WTC11 (cell line): ENCODE data around the gene VAV2. TPM values are rescaled to one million over a fixed set of nuclear protein-coding genes. Genes with fewer than 3 reads are reported as not detected.

Source experiments
- ATAC-seq: fragments of 200-7000 bp; cut with Tn5 transposase; 2 replicates; pipeline ENCODE4 v1.10.0; 2021; ENCODE audit warnings: mild to moderate bottlenecking, moderate library complexity
- CTCF ChIA-PET: fragments of 300-600 bp; sonication (Branson Sonifier 250); formaldehyde crosslinking; loops from one replicate; lab custom pipeline; 2021; ENCODE audit warnings: antibody characterized with exemption; lab: Charles Lee
- POLR2A ChIA-PET: fragments of 350-600 bp; sonication (Branson Sonifier 250); formaldehyde crosslinking; loops from one replicate; lab custom pipeline; 2021; ENCODE audit warnings: antibody characterized with exemption; lab: Charles Lee
- DNase-seq: peaks from one replicate; pipeline ENCODE4 v3.0.0; 2021; ENCODE audit warnings: low spot score
- H3K27ac Mint-ChIP-seq: 2 replicates; pipeline ENCODE4 v1.8.0; 2021; ENCODE audit warnings: mixed read lengths
- H3K27me3 Mint-ChIP-seq: 2 replicates; pipeline ENCODE4 v1.8.0; 2021; ENCODE audit warnings: low read depth, mild to moderate bottlenecking, moderate library complexity, mixed read lengths
- H3K36me3 Mint-ChIP-seq: 2 replicates; pipeline ENCODE4 v1.8.0; 2021; ENCODE audit warnings: mixed read lengths
- H3K4me1 Mint-ChIP-seq: 2 replicates; pipeline ENCODE4 v1.8.0; 2022; ENCODE audit warnings: mixed read lengths
- H3K4me3 Mint-ChIP-seq: 2 replicates; pipeline ENCODE4 v1.8.0; 2021; ENCODE audit warnings: mild to moderate bottlenecking, moderate library complexity, mixed read lengths
- H3K9me3 Mint-ChIP-seq: 2 replicates; pipeline ENCODE4 v1.8.0; 2021; ENCODE audit warnings: mixed read lengths
- CREB1 ChIP-seq: sonication (generic); formaldehyde crosslinking; IDR thresholded peaks from 2 replicates; pipeline ENCODE4 v1.8.0; 2023; ENCODE audit warnings: mild to moderate bottlenecking, missing genetic modification reagents
- E2F1 ChIP-seq: sonication (generic); formaldehyde crosslinking; IDR thresholded peaks from 2 replicates; pipeline ENCODE4 v1.8.0; 2022; ENCODE audit warnings: mild to moderate bottlenecking, missing genetic modification reagents
- ERG ChIP-seq: fragments of 250-450 bp; sonication (Bioruptor Pico); IDR thresholded peaks from 2 replicates; pipeline ENCODE4 v1.8.0; 2021; ENCODE audit warnings: mild to moderate bottlenecking
- FOXK1 ChIP-seq: sonication (generic); formaldehyde crosslinking; IDR thresholded peaks from 2 replicates; pipeline ENCODE4 v1.8.0; 2022; ENCODE audit warnings: mild to moderate bottlenecking, moderate library complexity, missing genetic modification reagents
- HMGA2 ChIP-seq: fragments of 250-450 bp; sonication (Bioruptor Pico); IDR thresholded peaks from 2 replicates; pipeline ENCODE4 v1.4.0; 2021; ENCODE audit warnings: mild to moderate bottlenecking, moderate library complexity
- JAZF1 ChIP-seq: fragments of 250-450 bp; sonication (Bioruptor Pico); IDR thresholded peaks from 2 replicates; pipeline ENCODE4 v1.9.0; 2021; ENCODE audit warnings: moderate library complexity, mild to moderate bottlenecking, inconsistent platforms
- MXD4 ChIP-seq: fragments of 250-450 bp; sonication (Bioruptor Pico); IDR thresholded peaks from 2 replicates; pipeline ENCODE4 v1.8.0; 2021; ENCODE audit warnings: mild to moderate bottlenecking, moderate library complexity, borderline replicate concordance
- NFATC4 ChIP-seq: fragments of 250-450 bp; sonication (Bioruptor Pico); IDR thresholded peaks from 2 replicates; pipeline ENCODE4 v1.9.0; 2021; ENCODE audit warnings: mild to moderate bottlenecking
- PRRX2 ChIP-seq: fragments of 250-450 bp; sonication (Bioruptor Pico); IDR thresholded peaks from 2 replicates; pipeline ENCODE4 v1.8.0; 2021; ENCODE audit warnings: mild to moderate bottlenecking
- RELA ChIP-seq: sonication (generic); formaldehyde crosslinking; IDR thresholded peaks from 2 replicates; pipeline ENCODE4 v1.8.1; 2022; ENCODE audit warnings: missing genetic modification reagents, mild to moderate bottlenecking, borderline replicate concordance
- ZNF219 ChIP-seq: sonication (generic); formaldehyde crosslinking; IDR thresholded peaks from 2 replicates; pipeline ENCODE4 v1.8.0; 2023; ENCODE audit warnings: missing genetic modification reagents, mild to moderate bottlenecking, borderline replicate concordance
- ZNF671 ChIP-seq: fragments of 250-450 bp; sonication (Bioruptor Pico); IDR thresholded peaks from 2 replicates; pipeline ENCODE4 v1.8.0; 2021; ENCODE audit warnings: mild to moderate bottlenecking
- ZSCAN18 ChIP-seq: fragments of 250-450 bp; sonication (Bioruptor Pico); IDR thresholded peaks from 2 replicates; pipeline ENCODE4 v2.1.2; 2022; ENCODE audit warnings: mild to moderate bottlenecking, moderate library complexity
- total RNA-seq: library from RNA; stranded (reverse); gene quantifications from 3 replicates; pipeline ENCODE4 v1.2.3, GENCODE V29; 2021
- TF ChIP-seq, protein P1 (sequence below): sonication (generic); formaldehyde crosslinking; IDR thresholded peaks from 2 replicates; pipeline ENCODE4 v1.8.0; 2022; ENCODE audit warnings: mild to moderate bottlenecking, missing genetic modification reagents

The VAV2 gene
- total RNA-seq, 1 experiment from 2014 or later = 39.7 TPM

- TF ChIP-seq ERG (CRISPR knock-in tag) (no peak), ZNF671 (no peak), MXD4 (CRISPR knock-in tag) (no peak)
Observed at GRCh38 chr9:133913571-133914369, 78.4 kb downstream of the VAV2 start (continued).

DNA sequence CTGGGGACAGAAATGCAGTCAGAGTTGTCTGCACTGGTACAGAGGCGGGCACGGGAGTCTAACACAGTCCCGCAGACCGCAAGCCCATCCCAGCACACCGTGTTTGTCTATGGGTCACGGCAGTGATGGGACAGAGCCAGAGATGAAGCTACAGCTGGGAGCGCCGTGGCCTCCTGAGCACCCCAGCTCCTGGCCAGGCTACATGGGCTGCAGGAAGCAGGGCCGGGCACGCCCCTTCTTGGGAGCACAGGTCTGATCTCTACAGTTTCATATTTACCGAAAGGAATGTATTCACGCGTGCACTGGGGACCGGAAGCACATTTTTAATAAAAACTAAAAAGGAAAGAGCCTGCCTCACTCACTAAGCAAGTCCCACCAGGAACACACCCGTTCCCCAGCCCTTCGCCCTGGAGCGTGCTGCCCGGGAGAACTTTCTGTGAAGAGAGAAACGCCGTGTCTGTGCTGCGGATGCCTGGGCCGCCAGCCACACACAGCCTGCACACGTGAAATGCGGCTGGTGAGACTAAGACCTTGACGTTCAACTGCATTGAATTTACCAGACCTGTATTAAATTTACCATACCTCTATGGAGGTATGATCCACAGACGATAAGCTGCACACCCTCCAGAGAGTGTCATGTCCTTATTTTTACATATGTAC lies 81.1 kb downstream of the VAV2 start:
- POLR2A ChIA-PET = no interaction called here

DNA sequence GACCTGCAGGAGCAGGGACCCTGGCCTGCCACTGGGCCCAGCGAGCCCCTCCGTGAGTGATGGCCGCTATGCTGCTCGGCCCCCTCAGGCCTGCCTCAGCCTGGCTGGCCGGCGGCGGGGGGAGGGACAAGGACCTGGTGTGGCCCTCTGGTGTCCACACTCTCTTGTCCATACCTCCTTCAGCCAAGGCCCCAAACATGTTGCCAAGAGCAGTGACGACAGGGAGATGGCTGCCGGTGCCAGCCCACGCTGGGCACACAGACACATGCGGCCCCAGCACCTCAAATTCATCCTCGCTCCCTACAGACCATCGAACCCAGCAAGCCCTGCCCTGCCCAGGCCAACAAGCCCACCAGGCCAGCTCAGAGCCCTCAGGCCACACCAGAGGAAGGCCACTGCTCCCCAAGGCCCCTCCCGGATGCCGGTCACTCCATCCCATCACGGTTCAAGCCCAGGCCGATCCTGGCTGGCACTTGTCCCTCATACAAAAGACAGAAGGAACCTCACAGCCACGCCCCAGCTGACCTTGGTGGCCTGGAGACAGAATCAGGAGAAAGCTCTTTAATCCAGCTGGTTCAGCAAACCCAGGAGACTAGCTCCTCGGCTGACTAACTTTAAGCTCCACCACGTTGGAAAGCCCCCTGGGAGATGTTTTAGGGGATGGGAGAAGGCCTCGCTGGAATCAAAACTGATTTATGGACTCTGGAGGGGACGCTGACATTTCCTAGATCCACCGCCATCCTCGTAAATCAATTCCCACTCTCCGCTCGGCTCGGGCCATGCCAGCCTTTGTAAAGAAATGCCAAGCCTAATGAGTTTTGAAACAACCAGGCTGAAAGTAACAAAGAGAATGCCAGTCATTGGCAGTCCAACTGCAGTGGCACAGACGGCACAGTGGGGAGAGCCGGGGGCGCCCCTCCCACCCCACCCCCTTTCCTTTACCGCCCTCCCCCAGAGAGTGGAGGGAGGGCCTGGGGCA lies 84.9 kb downstream of the VAV2 start:
- peak overlapping the region; percentile 53; the same call in 1 of the 2 replicates for H3K27ac Mint-ChIP-seq
- H3K4me3 Mint-ChIP-seq = no peak overlapping the region
- H3K36me3 Mint-ChIP-seq = no peaks in the 10 kb centered on the region
- H3K4me1 Mint-ChIP-seq = 0 out of 2 replicates have a peak, but pooled peaks cover 2% of the 10 kb centered on the region
- ChIA-PET POLR2A (no interaction called here), CTCF (interaction anchor here (1.0 to 1.6 kb wide), 2 partner anchors 33 to 86 kb away, joined by 3 to 4 read pairs; no protein-coding TSS in a partner anchor)
- no peak for TF ChIP-seq ZNF219 (CRISPR knock-in tag)
- TF ChIP-seq ZSCAN18 = no peak
- no peaks in the 10 kb centered on the region for H3K9me3 Mint-ChIP-seq
- H3K27me3 Mint-ChIP-seq = no peaks in the 10 kb centered on the region
- DNase-seq = no peak
- ATAC-seq = no peak

More for the DNA sequence above, 81.1 kb downstream of the VAV2 start:
- H3K4me3 Mint-ChIP-seq = no peak overlapping the region
- no peak for DNase-seq
- CTCF ChIA-PET = interaction anchor here (1.3 kb wide), 1 partner anchor 82 kb away, joined by 3 read pairs; no protein-coding TSS in a partner anchor
- no peaks in the 10 kb centered on the region for H3K36me3 Mint-ChIP-seq
- H3K27me3 Mint-ChIP-seq = no peaks in the 10 kb centered on the region
- no peak for TF ChIP-seq FOXK1 (CRISPR knock-in tag)
- TF ChIP-seq, all 79 proteins: peak for 0
- Mint-ChIP-seq H3K9me3 (no peaks in the 10 kb centered on the region), H3K27ac (peak overlapping the region; percentile 60), H3K4me1 (peaks cover 31% of the 10 kb centered on the region)
- no peak for ATAC-seq

- Mint-ChIP-seq H3K4me1 (0 out of 2 replicates have a peak, but pooled peaks cover 2% of the 10 kb centered on the region), H3K9me3 (no peaks in the 10 kb centered on the region), H3K4me3 (no peak overlapping the region)
- CTCF ChIA-PET = no interaction called here
- no peak for TF ChIP-seq RELA (CRISPR knock-in tag)
- TF ChIP-seq, all 79 proteins: peak for 0
- ATAC-seq = no peak
- POLR2A ChIA-PET = no interaction called here
- no peaks in the 10 kb centered on the region for H3K36me3 Mint-ChIP-seq
- DNase-seq = no peak
- H3K27ac Mint-ChIP-seq = no peak overlapping the region
- H3K27me3 Mint-ChIP-seq = no peaks in the 10 kb centered on the region
Observed at GRCh38 chr9:133906218-133906617, 85.9 kb downstream of the VAV2 start.

GRCh38 chr9:133905493-133905892 lies 86.6 kb downstream of the VAV2 start:
- Mint-ChIP-seq H3K9me3 (no peaks in the 10 kb centered on the region), H3K36me3 (no peaks in the 10 kb centered on the region), H3K4me3 (no peak overlapping the region), H3K27ac (no peak overlapping the region), H3K27me3 (no peaks in the 10 kb centered on the region), H3K4me1 (0 out of 2 replicates have a peak, but pooled peaks cover 2% of the 10 kb centered on the region)
- ATAC-seq (no peak), DNase-seq (no peak)
- TF ChIP-seq HMGA2 (CRISPR knock-in tag) (no peak), JAZF1 (CRISPR knock-in tag) (no peak), E2F1 (CRISPR knock-in tag) (no peak), CREB1 (CRISPR knock-in tag) (no peak), NFATC4 (CRISPR knock-in tag) (no peak), PRRX2 (CRISPR knock-in tag) (no peak)
- TF ChIP-seq, protein P1, sequence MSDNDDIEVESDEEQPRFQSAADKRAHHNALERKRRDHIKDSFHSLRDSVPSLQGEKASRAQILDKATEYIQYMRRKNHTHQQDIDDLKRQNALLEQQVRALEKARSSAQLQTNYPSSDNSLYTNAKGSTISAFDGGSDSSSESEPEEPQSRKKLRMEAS (CRISPR knock-in tag) = no peak
- ChIA-PET CTCF (no interaction called here), POLR2A (interaction anchor here (0.6 kb wide), 2 partner anchors 124 to 586 kb away, joined by 3 read pairs; no protein-coding TSS in a partner anchor)
